HCT116 (cell line): ENCODE data around the gene ZSWIM4. TPM values are rescaled to one million over a fixed set of nuclear protein-coding genes. Genes with fewer than 3 reads are reported as not detected.

ENCODE experiments used
- ATAC-seq: fragments of 200-7000 bp; cut with Tn5 transposase; 2 replicates; pipeline ENCODE4 v1.9.1; 2020; ENCODE audit warnings: mild to moderate bottlenecking, moderate library complexity
- BruUV-seq: library from RNA; stranded (reverse); fragments of 400-500 nt; replicated peaks from 2 replicates; lab custom pipeline; 2021; lab: Mats Ljungman, UMichigan
- CTCF ChIA-PET: fragments of 300-600 bp; sonication (Branson Sonifier 250); formaldehyde crosslinking; loops from one replicate; lab custom pipeline; 2021; ENCODE audit warnings: antibody characterized with exemption; lab: Charles Lee
- POLR2A ChIA-PET: fragments of 300-600, 350-600 bp; sonication (Branson Sonifier 250); formaldehyde crosslinking; loops from one replicate; lab custom pipeline; 2021; ENCODE audit warnings: antibody characterized with exemption; lab: Charles Lee
- RAD21 ChIA-PET, 2 experiments: fragments of 300-600 bp; sonication (Branson Sonifier 250); formaldehyde crosslinking; loops; one replicate each; lab custom pipeline; 2023; ENCODE audit warnings: low total read pairs in 2 of 2; ENCODE audit not compliant: uncharacterized antibody in 2 of 2, unreplicated experiment in 2 of 2, low non-redundant PET in 1 of 2; lab: Charles Lee
- DNase-seq: peaks from one replicate; pipeline ENCODE4 v3.0.0-alpha.2; 2010; ENCODE audit warnings: low read depth, low spot score
- H2AFZ ChIP-seq: fragments of 200-600 bp; shearing (Covaris generic), sonication (generic); 2 replicates; pipeline ENCODE4 v1.6.1; 2017; ENCODE audit warnings: low read depth, mixed run types, mixed read lengths, antibody characterized with exemption, low read length; ENCODE audit not compliant: poor library complexity, severe bottlenecking
- H3K27ac ChIP-seq: 2 replicates; pipeline ENCODE4 v1.5.1; 2012; ENCODE audit warnings: low read depth, low read length
- H3K27me3 ChIP-seq: fragments of 200-600 bp; sonication (generic); 2 replicates; pipeline ENCODE4 v1.6.1; 2016; ENCODE audit warnings: mixed run types, low read length, mixed read lengths; ENCODE audit not compliant: insufficient read depth
- H3K36me3 ChIP-seq, 2 experiments: fragments of 200-500 bp in 1 of 2; fragments of 200-600 bp in 1 of 2; sonication (Bioruptor generic) in 1 of 2; sonication (generic) in 1 of 2; 2 replicates each; pipeline versions ENCODE4 v1.5.1 to v1.6.1; 2014 to 2016; ENCODE audit warnings: low read length in 2 of 2, inconsistent platforms in 1 of 2, mixed read lengths in 1 of 2, mixed run types in 1 of 2; ENCODE audit not compliant: insufficient read depth in 2 of 2, control insufficient read depth in 1 of 2
- H3K4me1 ChIP-seq, 2 experiments: fragments of 200-600 bp in 1 of 2; sonication (generic) in 1 of 2; 2 replicates each; pipeline versions ENCODE4 v1.5.1 to v1.6.1; 2012 to 2017; ENCODE audit warnings: low read length in 2 of 2, inconsistent platforms in 1 of 2, mild to moderate bottlenecking in 1 of 2, mixed read lengths in 1 of 2, mixed run types in 1 of 2, moderate library complexity in 1 of 2; ENCODE audit not compliant: insufficient read depth in 2 of 2, control insufficient read depth in 1 of 2
- H3K4me2 ChIP-seq: fragments of 200-600 bp; sonication (generic); 2 replicates; pipeline ENCODE4 v1.6.1; 2017; ENCODE audit warnings: mixed run types, low read length, mixed read lengths
- H3K4me3 ChIP-seq, 2 experiments: fragments of 200-600 bp in 1 of 2; sonication (generic) in 1 of 2; replicated peaks in 1 of 2; 2 replicates each; pipeline ENCODE4 v1.5.1; 2011 to 2016; ENCODE audit warnings: low read length in 2 of 2, control low read depth in 1 of 2, low read depth in 1 of 2, mild to moderate bottlenecking in 1 of 2, mixed read lengths in 1 of 2, mixed run types in 1 of 2
- H3K79me2 ChIP-seq: fragments of 200-600 bp; sonication (generic); 2 replicates; pipeline ENCODE4 v1.6.1; 2017; ENCODE audit warnings: mild to moderate bottlenecking, mixed run types, low read length, moderate library complexity, mixed read lengths; ENCODE audit not compliant: insufficient read depth
- H3K9ac ChIP-seq: fragments of 200-600 bp; sonication (generic); 2 replicates; pipeline ENCODE4 v1.6.1; 2016; ENCODE audit warnings: low read length, mixed read lengths
- H3K9me2 ChIP-seq: fragments of 200-600 bp; sonication (generic), shearing (Covaris generic); 2 replicates; pipeline ENCODE4 v1.6.1; 2017; ENCODE audit warnings: mixed run types, mild to moderate bottlenecking, moderate library complexity; ENCODE audit not compliant: insufficient read depth
- H3K9me3 ChIP-seq, 2 experiments: fragments of 200-500 bp in 1 of 2; fragments of 200-600 bp in 1 of 2; sonication (Bioruptor generic) in 1 of 2; sonication (generic) in 1 of 2; 2 replicates each; pipeline ENCODE4 v1.6.1; 2014 to 2017; ENCODE audit warnings: low read length in 2 of 2, mixed read lengths in 2 of 2, inconsistent platforms in 1 of 2, low read depth in 1 of 2, mild to moderate bottlenecking in 1 of 2, mixed run types in 1 of 2, moderate library complexity in 1 of 2; ENCODE audit not compliant: control insufficient read depth in 1 of 2, insufficient read depth in 1 of 2
- H4K20me1 ChIP-seq: fragments of 200-600 bp; sonication (generic), shearing (Covaris generic); 2 replicates; pipeline ENCODE4 v1.6.1; 2017; ENCODE audit warnings: mixed run types, mild to moderate bottlenecking, moderate library complexity; ENCODE audit not compliant: insufficient read depth
- ATF3 ChIP-seq: IDR thresholded peaks from 2 replicates; pipeline ENCODE4 v1.6.1; 2012
- CBX3 ChIP-seq: IDR thresholded peaks from 2 replicates; pipeline ENCODE4 v1.6.1; 2012; ENCODE audit warnings: low read depth
- CEBPB ChIP-seq: IDR thresholded peaks from 2 replicates; pipeline ENCODE4 v1.6.1; 2012; ENCODE audit warnings: low read depth
- CTCF ChIP-seq, 3 experiments: fragments of 200-600 bp in 1 of 3; sonication (generic) in 1 of 3; IDR thresholded peaks in 2 of 3; conservative IDR thresholded peaks in 1 of 3; 2 replicates each; pipeline ENCODE4 v1.5.1; 2012 to 2017; ENCODE audit warnings: low read depth in 2 of 3, low read length in 2 of 3, antibody characterized with exemption in 1 of 3, borderline replicate concordance in 1 of 3, control low read depth in 1 of 3, mild to moderate bottlenecking in 1 of 3, mixed read lengths in 1 of 3, mixed run types in 1 of 3, moderate library complexity in 1 of 3; ENCODE audit not compliant: insufficient read depth in 1 of 3
- EGR1 ChIP-seq: IDR thresholded peaks from 2 replicates; pipeline ENCODE4 v1.6.1; 2012; ENCODE audit warnings: low read depth
- ELF1 ChIP-seq: IDR thresholded peaks from 2 replicates; pipeline ENCODE4 v1.6.1; 2012; ENCODE audit warnings: low read depth, borderline replicate concordance
- EZH2 ChIP-seq: fragments of 200-600 bp; sonication (generic); IDR thresholded peaks from 2 replicates; pipeline ENCODE4 v1.6.1; 2017; ENCODE audit warnings: antibody characterized with exemption, mixed run types
- EZH2phosphoT487 ChIP-seq: fragments of 200-600 bp; IDR thresholded peaks from 2 replicates; pipeline ENCODE4 v1.6.1; 2018; ENCODE audit warnings: antibody characterized with exemption, borderline replicate concordance
- FOSL1 ChIP-seq: IDR thresholded peaks from 2 replicates; pipeline ENCODE4 v1.6.1; 2012; ENCODE audit warnings: low read depth
- JUND ChIP-seq: IDR thresholded peaks from 2 replicates; pipeline ENCODE4 v1.6.1; 2012
- POLR2AphosphoS5 ChIP-seq: IDR thresholded peaks from 2 replicates; pipeline ENCODE4 v1.6.1; 2011; ENCODE audit warnings: mild to moderate bottlenecking, low read depth, low read length, moderate library complexity
- RAD21 ChIP-seq: IDR thresholded peaks from 2 replicates; pipeline ENCODE4 v1.6.1; 2012; ENCODE audit warnings: low read depth, mild to moderate bottlenecking
- SIN3A ChIP-seq: IDR thresholded peaks from 2 replicates; pipeline ENCODE4 v1.6.1; 2012; ENCODE audit warnings: low read depth
- SP1 ChIP-seq: IDR thresholded peaks from 2 replicates; pipeline ENCODE4 v1.6.1; 2012; ENCODE audit warnings: low read depth
- SRF ChIP-seq: IDR thresholded peaks from 2 replicates; pipeline ENCODE4 v1.6.1; 2012; ENCODE audit warnings: low read depth
- intact Hi-C: fragments of 100-400 bp; cut with micrococcal nuclease; formaldehyde crosslinking; loops from 2 replicates; pipeline ENCODE4 v1.10.0; 2022
- total RNA-seq: library from RNA; stranded (reverse); gene quantifications from one replicate; pipeline ENCODE4 v1.2.1, GENCODE V29; 2021; ENCODE audit not compliant: unreplicated experiment
- TF ChIP-seq, protein P1 (sequence below): IDR thresholded peaks from 2 replicates; pipeline ENCODE4 v1.6.1; 2012; ENCODE audit warnings: low read depth

ZSWIM4 gene
- total RNA-seq, 1 experiment from 2014 or later: 9.8 TPM

GRCh38 chr19:13830741-13831536 is 35.7 kb downstream of the ZSWIM4 start:
- CTCF ChIA-PET: no interaction called here

More at GRCh38 chr19:13830741-13831536, 35.7 kb downstream of the ZSWIM4 start:
- TF ChIP-seq, protein P1, sequence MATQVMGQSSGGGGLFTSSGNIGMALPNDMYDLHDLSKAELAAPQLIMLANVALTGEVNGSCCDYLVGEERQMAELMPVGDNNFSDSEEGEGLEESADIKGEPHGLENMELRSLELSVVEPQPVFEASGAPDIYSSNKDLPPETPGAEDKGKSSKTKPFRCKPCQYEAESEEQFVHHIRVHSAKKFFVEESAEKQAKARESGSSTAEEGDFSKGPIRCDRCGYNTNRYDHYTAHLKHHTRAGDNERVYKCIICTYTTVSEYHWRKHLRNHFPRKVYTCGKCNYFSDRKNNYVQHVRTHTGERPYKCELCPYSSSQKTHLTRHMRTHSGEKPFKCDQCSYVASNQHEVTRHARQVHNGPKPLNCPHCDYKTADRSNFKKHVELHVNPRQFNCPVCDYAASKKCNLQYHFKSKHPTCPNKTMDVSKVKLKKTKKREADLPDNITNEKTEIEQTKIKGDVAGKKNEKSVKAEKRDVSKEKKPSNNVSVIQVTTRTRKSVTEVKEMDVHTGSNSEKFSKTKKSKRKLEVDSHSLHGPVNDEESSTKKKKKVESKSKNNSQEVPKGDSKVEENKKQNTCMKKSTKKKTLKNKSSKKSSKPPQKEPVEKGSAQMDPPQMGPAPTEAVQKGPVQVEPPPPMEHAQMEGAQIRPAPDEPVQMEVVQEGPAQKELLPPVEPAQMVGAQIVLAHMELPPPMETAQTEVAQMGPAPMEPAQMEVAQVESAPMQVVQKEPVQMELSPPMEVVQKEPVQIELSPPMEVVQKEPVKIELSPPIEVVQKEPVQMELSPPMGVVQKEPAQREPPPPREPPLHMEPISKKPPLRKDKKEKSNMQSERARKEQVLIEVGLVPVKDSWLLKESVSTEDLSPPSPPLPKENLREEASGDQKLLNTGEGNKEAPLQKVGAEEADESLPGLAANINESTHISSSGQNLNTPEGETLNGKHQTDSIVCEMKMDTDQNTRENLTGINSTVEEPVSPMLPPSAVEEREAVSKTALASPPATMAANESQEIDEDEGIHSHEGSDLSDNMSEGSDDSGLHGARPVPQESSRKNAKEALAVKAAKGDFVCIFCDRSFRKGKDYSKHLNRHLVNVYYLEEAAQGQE: no peak
- TF ChIP-seq FOSL1 (no peak), ELF1 (no peak), SIN3A (no peak), RAD21 (no peak), EZH2 (no peak), CEBPB (no peak), EZH2phosphoT487 (no peak), POLR2AphosphoS5 (no peak), JUND (no peak), SP1 (no peak), CBX3 (no peak), EGR1 (no peak), SRF (no peak), ATF3 (no peak), CTCF (IDR thresholded peaks at IDR 0.05 in 2 of 3, conservative IDR thresholded peaks at IDR 0.05 in 1 of 3; ENCODE audit: borderline replicate concordance in 1 of 3, insufficient read depth in 1 of 3, low read depth in 2 of 3, low read length in 2 of 3) (no peak)
- Histone ChIP-seq H3K4me2 (no peak overlapping the region), H3K4me3 (no peak overlapping the region), H3K27ac (no peak overlapping the region), H3K79me2 (peaks cover 8% of the 10 kb centered on the region; the same call in 1 of the 2 replicates), H4K20me1 (no peaks in the 10 kb centered on the region; the same call in 1 of the 2 replicates), H3K9ac (no peak overlapping the region), H3K27me3 (no peaks in the 10 kb centered on the region), H3K9me2 (no peaks in the 10 kb centered on the region), H3K4me1 (peaks cover 15 to 35% of the 10 kb centered on the region in 2 experiments; a peak in 3 of 4 replicates), H3K36me3 (peaks cover 0 to 5% of the 10 kb centered on the region in 2 experiments; a peak in 1 of 4 replicates), H2AFZ (no peak overlapping the region), H3K9me3 (no peaks in the 10 kb centered on the region)
- POLR2A ChIA-PET: no interaction called here
- DNase-seq (no peak), ATAC-seq (no peak)
- BruUV-seq: no TSS peak
- intact Hi-C loops: no loop called here
- RAD21 ChIA-PET: no interaction called here
